ENCODE measurements around the gene CASTOR2. TPM values are rescaled to one million over a fixed set of nuclear protein-coding genes. Genes with fewer than 3 reads are reported as not detected.
"Not testable (repeated sequence)": the region's sequence is repeated elsewhere in the genome, so short reads cannot be mapped to it uniquely, and the experiment has no call there.

CASTOR2 gene
- total and polyA plus RNA-seq, 11 donors, result 9.6 to 180 (median 27.7) TPM

GRCh38 chr7:75072981-75073283, 108.4 kb downstream of the CASTOR2 start:
- WGBS, 4 donors, result 6 to 10% (median 7%) methylated on average over 9 of the region's 9 CpGs
- TF ChIP-seq CTCF (IDR thresholded peaks at IDR 0.05) (no peak), POLR2A (IDR thresholded peaks at IDR 0.05) (no peak)
- peak overlapping the region; percentile 66 to 96 (median 92) for H3K27ac ChIP-seq
- peaks cover 0 to 14% (median 9%) of the 10 kb centered on the region in 12 donors for H3K4me1 ChIP-seq
- DNase-seq (no peak), ATAC-seq (peak in 1 of 4 donors; percentile 5)
- peak overlapping the region; percentile 66 to 99 (median 89) for H3K4me3 ChIP-seq
- peaks cover 0 to 36% (median 32%) of the 10 kb centered on the region in 9 donors for H3K36me3 ChIP-seq
- no peaks in the 10 kb centered on the region for H3K9me3 ChIP-seq
- intact Hi-C loops (cut with DNase I), result no loop called here
- no peaks in the 10 kb centered on the region for H3K27me3 ChIP-seq

GRCh38 chr7:75074262-75074641, 109.7 kb downstream of the CASTOR2 start:
- H3K27me3 ChIP-seq; intact Hi-C loops (cut with DNase I); ATAC-seq; DNase-seq; H3K9me3 ChIP-seq: not testable (repeated sequence)
- Histone ChIP-seq H3K4me3 (peak overlapping the region; percentile 66 to 99 (median 89)), H3K4me1 (peaks cover 0 to 14% (median 9%) of the 10 kb centered on the region in 12 donors), H3K27ac (peak overlapping the region; percentile 66 to 96 (median 92)), H3K36me3 (peaks cover 0 to 22% (median 18%) of the 10 kb centered on the region in 9 donors)
- 80 to 95% (median 82%) methylated on average over 4 to 6 of the region's 8 CpGs for WGBS, 4 donors

Other genes starting within 250 kb of the CASTOR2 start
- gene NCF1, start 190.7 kb upstream of the CASTOR2 start, total RNA-seq, result 10 to 100 TPM in 2 of 9 donors, 1 to 10 TPM in 6, under 1 TPM in 1; 0.76 to 23.5 (median 2.1) TPM
- 1 to 10 TPM in 1 of 2 donors, under 1 TPM in 1; 0.99 to 1.0 TPM for gene NCF1, start 190.7 kb upstream of the CASTOR2 start, polyA plus RNA-seq
- 10 to 100 TPM in 7 of 9 donors, 1 to 10 TPM in 2; 4.9 to 22.2 (median 14.1) TPM for gene GTF2IRD2, start 113.1 kb upstream of the CASTOR2 start, total RNA-seq
- gene GTF2IRD2, start 113.1 kb upstream of the CASTOR2 start, polyA plus RNA-seq, result 10 to 100 TPM in 1 of 2 donors, 1 to 10 TPM in 1; 8.9 to 22.6 TPM
- gene RCC1L, start 109.1 kb downstream of the CASTOR2 start, total RNA-seq, result 10 to 100 TPM; 36.5 to 54.1 (median 47.9) TPM
- 10 to 100 TPM; 41.0 to 43.7 TPM for gene RCC1L, start 109.1 kb downstream of the CASTOR2 start, polyA plus RNA-seq
- gene GTF2IRD2B, start 127.9 kb downstream of the CASTOR2 start, total RNA-seq, result 10 to 100 TPM; 22.5 to 65.9 (median 36.7) TPM
- 10 to 100 TPM; 11.0 to 19.5 TPM for gene GTF2IRD2B, start 127.9 kb downstream of the CASTOR2 start, polyA plus RNA-seq